PFSK-1 (cell line): ENCODE measurements around the gene MAGI2.

Experiments
- FOXP2 ChIP-seq: optimal IDR thresholded peaks from 2 replicates; pipeline ENCODE3; 2011; ENCODE audit warnings: borderline replicate concordance, control low read depth, inconsistent platforms; ENCODE audit not compliant: insufficient read depth; ENCODE audit errors: extremely low read length, extremely low read depth
- POLR2AphosphoS5 ChIP-seq: IDR thresholded peaks from 2 replicates; pipeline ENCODE4 v1.6.1; 2012; ENCODE audit warnings: low read depth, mild to moderate bottlenecking, control low read depth, low read length, moderate library complexity
- REST ChIP-seq, 2 experiments: IDR thresholded peaks; 2 replicates each; pipeline versions ENCODE4 v1.6.1 to v1.8.0; 2011 to 2012; ENCODE audit warnings: low read depth in 2 of 2, low read length in 2 of 2, control low read depth in 1 of 2, inconsistent platforms in 1 of 2, mild to moderate bottlenecking in 1 of 2, moderate library complexity in 1 of 2; ENCODE audit not compliant: insufficient read depth in 1 of 2
- SIN3A ChIP-seq: IDR thresholded peaks from 2 replicates; pipeline ENCODE4 v1.6.1; 2012; ENCODE audit warnings: mild to moderate bottlenecking, low read length, moderate library complexity, borderline replicate concordance; ENCODE audit not compliant: insufficient read depth
- TAF1 ChIP-seq: IDR thresholded peaks from 2 replicates; pipeline ENCODE4 v1.6.1; 2012; ENCODE audit warnings: low read length, control low read depth, borderline replicate concordance; ENCODE audit not compliant: insufficient read depth

Gene MAGI2

GRCh38 chr7:78587443-78588044 lies 865.9 kb downstream of the MAGI2 start:
- TF ChIP-seq TAF1 = no peak
- no peak for TF ChIP-seq FOXP2
- TF ChIP-seq POLR2AphosphoS5 = no peak
- no peak for TF ChIP-seq REST (IDR thresholded peaks at IDR 0.05; ENCODE audit: insufficient read depth in 1 of 2, low read depth in 2 of 2, low read length in 2 of 2)
- TF ChIP-seq SIN3A = no peak

- no peak for TF ChIP-seq FOXP2
- no peak for TF ChIP-seq REST (IDR thresholded peaks at IDR 0.05; ENCODE audit: insufficient read depth in 1 of 2, low read depth in 2 of 2, low read length in 2 of 2)
- no peak for TF ChIP-seq SIN3A
- TF ChIP-seq TAF1 = no peak
- no peak for TF ChIP-seq POLR2AphosphoS5
Measured at GRCh38 chr7:78585980-78586379, 867.5 kb downstream of the MAGI2 start.

- TF ChIP-seq FOXP2 (no peak), REST (IDR thresholded peaks at IDR 0.05; ENCODE audit: insufficient read depth in 1 of 2, low read depth in 2 of 2, low read length in 2 of 2) (no peak), TAF1 (no peak), POLR2AphosphoS5 (no peak), SIN3A (no peak)
Measured at GRCh38 chr7:78578686-78579085, 874.8 kb downstream of the MAGI2 start.

- TF ChIP-seq TAF1 = no peak
Measured at GRCh38 chr7:78576236-78576635, 877.2 kb downstream of the MAGI2 start.

- TF ChIP-seq POLR2AphosphoS5 (no peak), FOXP2 (no peak), TAF1 (no peak), SIN3A (no peak), REST (IDR thresholded peaks at IDR 0.05; ENCODE audit: insufficient read depth in 1 of 2, low read depth in 2 of 2, low read length in 2 of 2) (no peak)
Measured at GRCh38 chr7:78571292-78571691, 882.2 kb downstream of the MAGI2 start.
